Cortex of kidney (tissue), 1 donor: ENCODE measurements around the gene TANC1.

ENCODE experiments used
- DNase-seq: peaks from one replicate; lab custom pipeline; 2025; lab: John Stamatoyannopoulos, UW

TANC1 gene

DNA sequence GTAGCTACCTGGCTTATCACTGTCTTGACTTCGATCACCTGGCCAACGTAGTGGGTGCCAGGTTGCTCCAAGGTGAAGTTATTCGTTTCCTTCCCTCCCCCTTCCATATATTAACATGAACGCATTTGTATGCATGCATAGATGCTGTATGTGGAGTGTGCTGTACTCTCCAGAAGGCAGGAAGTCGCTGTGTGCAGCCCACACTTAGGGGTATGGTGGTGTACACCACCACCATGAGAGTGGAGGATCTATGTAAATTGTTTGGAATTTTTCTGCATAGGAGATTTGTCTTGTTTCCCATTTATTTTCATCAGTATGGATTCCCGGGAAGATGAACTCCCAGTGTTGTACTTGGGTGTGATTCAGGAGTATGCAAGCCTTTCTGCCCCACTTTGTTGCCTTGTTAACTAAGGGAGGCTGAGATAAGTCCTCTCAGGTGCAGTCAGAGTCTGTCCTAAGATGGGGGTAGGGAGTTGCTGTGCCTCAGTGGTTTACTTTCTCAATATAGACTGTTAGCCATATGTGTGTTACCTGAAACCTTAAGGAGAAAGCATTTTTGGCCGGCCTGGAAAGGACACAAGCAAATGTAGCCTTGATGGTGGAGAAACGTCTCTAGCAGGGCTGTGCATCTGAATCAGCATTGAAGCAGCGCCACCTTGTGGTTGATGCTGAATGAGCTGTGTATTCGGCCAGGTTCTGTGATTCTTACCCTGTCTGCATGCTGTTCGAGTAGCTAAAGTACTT is 149.8 kb downstream of the TANC1 start:
- DNase-seq = no peak

DNA sequence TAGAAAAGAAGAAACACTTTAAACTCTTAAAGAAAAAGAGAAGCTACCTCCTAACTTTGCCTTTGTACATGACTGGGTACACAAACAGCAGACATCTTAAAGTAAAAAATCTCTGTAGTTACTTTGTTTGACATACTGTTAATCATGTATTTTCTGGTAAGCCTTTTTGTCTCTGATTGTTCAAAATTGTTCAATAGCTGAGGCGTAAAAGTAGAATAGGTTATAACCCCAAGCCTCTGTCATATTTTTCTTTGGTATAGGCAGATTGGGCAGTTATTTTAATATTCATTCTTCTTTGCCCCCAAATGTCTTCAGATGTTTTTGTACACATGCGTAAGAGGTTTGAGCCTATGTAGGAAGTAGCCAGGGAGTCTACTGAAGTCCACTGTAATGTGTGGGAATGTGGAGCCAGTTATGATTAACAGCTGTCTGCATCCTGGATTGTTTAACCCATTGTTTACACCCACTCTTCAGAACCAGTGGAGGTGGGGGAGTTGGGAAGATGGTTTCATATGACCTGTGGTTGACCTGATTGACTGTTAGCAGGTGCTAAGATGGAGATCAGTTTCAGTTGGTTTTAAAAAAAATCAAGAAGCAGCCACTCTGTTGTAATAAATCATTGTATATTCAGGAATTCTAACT is 150.5 kb downstream of the TANC1 start:
- DNase-seq = no peak

DNA sequence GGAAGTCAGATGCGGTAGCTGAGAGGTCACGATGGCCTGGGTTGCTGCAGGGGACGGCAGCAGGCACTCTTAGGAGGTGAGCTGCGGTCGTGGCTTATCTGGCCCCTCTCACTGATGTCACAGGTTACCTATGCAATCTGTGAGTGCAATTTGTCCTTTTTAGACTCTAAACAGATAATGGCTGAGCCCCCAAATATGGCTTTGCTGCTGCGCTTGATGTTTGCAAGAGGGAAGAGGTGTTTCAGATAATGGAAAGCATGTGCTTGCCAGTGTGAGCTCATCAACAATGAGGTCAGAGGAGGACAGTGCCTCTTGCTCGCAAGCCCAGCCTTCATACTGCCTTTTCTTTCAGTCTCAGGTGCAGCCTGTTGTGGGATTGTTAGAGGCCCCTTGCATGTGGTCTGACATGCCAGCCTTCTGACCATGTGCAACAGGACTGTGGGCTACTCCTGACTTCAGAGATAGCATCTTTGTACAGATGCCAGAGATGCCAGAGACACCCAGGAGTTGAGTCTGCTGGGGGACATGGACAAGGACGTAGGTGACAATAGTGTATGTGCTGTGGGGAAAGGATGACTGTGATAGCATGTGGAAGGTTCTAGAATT is 151.3 kb downstream of the TANC1 start:
- no peak for DNase-seq

DNA sequence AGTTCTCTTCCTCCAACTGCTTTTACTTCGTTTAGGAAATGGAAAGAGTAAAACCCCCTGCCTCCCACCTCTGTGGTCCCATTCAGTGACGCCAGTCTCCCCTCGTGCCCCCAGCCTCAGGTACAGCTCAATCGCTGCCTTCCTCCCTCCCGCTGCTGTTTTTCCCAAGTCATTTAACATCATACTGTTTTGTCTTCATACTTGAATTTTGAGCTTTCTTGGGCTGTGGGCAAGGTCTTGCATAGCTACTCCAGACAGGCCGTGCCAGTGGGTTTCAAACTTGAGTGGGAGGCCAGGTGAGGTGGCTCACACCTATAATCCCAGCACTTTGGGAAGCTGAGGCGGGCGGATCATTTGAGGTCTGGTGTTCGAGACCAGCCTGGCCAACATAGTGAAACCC is 155.3 kb downstream of the TANC1 start:
- DNase-seq = no peak

DNA sequence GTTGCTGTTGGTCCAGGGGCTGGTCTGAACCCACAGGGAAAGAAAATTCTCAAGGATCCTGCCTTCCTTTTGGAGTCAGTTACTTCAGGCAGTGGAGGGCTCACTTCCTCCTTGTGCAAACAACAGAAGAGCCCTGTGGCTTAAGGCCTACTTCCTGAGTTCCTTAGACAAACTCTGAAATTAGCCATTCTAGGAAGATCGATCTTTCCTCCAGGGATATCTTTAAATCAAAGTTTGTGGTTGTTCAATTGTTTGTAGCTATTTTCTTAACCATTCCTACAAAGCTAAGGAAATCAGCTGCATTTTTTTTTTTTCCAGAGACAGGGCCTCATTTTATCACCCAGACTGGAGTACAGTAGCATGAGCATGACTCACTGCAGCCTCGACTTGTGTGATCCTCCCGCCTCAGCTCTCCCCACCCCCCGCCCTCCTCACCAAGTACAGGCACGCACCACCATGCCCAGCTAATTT is 156.0 kb downstream of the TANC1 start:
- no peak for DNase-seq

DNA sequence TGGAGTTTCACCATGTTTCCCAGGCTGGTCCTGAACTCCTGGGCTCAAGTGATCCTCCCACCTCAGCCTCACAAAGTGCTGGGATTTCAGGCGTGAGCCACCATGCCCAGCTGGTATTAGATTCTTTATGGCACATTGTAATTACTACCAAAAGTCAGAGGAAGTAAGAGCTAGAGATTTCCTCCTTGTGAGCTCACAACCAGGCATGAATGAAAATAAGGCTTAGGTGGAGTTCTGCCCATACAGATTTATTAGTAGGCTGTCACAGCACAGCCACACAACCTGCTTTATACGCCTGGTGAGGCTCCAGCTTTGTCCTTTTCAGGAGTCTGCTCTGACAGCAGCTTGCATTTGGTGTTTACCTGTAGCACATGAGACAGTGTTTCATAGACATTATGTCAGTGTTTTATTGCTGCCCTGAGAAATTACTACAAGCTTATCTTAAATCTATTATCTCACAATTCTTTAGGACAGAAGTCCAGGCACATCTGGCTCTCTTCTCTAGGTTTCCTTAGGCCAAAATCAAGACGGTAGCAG is 156.6 kb downstream of the TANC1 start:
- DNase-seq = no peak

DNA sequence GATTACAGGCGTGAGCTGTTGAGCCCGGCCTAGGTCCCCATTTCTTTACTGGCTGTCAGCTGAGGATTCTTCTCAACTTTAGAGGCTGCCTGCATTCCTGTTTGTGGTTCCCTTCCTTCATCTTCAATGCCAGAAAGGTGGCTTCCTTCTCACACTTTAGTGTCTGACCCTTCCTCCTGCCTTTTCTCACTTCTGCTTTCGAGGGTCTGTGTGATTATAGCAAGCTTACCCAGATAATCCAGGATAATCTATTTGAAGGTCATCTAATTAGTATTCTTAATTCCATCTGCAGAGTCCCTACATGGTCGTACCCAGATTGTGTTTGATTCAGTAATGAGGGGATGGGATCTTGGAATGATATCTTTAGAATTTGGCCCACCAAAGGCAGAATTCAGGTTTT is 157.4 kb downstream of the TANC1 start:
- no peak for DNase-seq

DNA sequence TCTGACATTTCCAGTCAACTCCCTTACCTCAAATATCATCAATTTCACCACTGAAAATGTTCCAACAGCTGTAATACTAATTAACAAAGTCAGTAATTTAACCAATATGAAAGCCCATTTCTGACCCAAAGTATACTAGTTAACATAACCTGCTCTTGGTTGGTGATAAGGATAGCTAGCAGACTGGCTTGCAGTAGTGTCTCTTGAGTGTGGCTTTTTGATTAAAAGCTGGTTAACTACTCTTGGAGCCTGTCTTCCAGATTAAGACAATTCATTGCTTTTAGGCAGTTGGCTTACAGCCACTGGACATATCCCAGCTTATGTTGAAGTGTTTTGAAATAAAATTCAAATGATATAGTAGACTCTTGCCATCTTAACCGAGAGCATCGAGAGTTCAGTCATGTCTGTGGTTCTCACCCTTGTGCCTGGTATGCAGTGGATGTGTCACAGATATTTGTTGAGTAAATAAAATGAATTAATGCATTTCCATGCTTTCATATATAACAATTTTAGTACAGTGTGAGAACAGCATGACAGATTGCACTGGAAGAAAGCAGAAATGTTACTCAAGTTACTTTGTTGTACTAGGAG is 158.1 kb downstream of the TANC1 start:
- no peak for DNase-seq

DNA sequence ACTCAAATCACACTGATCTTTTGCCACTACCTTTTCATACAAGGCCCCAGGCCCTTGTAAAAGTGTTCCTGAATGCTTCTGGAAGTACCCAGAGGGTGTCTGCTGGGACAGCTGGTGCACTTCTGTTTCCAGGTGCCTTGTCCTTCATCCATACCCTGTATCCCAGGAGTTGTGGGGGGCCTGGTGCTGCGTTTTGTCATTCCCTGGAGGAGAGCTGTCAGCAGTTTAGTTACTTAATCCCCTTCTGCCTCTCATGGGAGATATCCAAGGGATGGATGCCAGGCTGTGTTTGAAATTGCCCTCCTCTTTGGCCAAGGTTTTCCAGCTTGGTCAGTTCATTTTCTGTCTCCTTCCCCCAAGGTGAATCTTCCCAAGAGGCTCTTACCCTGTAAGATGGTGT is 159.8 kb downstream of the TANC1 start:
- DNase-seq = no peak

DNA sequence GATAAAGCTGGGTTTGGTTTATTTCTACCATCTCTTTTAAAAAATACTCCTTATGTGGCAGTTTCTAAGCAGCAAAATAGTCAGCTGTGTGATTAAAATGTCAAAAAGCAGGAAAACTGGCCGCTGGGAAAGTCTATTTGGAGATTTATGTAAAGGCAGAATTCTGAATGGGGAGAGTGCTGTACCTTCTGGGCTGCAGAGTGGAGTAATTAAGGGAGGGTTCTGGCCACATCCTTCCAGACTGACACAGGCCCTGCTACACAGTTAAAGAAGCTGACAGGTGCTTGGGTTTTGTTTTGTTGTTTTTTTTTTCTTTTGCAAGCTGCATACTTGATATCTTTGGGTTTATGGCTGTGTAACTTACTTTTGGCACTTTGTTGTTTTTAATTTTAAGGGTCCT is 160.8 kb downstream of the TANC1 start:
- DNase-seq = no peak

DNA sequence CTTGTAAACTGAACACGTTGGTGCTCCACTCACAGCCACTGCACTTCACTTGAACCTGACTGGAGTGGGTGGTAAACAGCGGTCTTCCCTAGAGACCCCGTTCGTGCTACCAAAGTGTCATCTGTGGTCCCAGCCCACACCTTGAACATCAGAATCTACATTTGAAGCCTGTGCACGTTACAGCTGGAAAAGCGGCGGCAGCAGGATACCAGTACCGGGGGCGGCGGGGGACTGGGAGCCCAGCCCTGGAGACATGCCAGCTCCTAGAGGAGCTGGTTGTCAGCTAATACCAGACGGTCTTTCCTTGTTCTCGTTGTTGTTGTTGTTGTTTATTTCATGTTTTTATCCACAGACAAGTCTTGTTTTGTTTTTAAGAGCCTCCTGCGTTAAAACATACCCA is 161.4 kb downstream of the TANC1 start:
- DNase-seq = no peak

DNA sequence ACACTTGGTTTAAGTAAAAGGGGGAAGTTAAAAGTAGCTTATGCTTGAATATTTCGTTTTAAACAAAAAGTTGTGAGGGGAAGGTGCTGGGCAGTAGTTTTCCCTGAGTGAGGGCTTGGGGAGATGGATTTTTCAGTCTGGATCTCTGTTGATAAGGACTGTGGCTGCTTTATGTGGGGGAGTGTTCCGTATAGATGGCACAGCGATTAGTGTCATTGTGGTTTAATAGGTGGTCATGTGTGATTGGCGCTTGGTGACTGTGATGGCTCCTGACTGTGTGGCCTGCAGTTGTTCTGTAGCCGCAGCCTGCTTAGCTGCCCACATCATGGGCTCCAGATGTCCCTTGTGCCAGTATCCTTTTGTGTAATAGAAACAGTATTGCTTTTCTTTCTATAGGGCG is 161.9 kb downstream of the TANC1 start:
- DNase-seq = no peak

DNA sequence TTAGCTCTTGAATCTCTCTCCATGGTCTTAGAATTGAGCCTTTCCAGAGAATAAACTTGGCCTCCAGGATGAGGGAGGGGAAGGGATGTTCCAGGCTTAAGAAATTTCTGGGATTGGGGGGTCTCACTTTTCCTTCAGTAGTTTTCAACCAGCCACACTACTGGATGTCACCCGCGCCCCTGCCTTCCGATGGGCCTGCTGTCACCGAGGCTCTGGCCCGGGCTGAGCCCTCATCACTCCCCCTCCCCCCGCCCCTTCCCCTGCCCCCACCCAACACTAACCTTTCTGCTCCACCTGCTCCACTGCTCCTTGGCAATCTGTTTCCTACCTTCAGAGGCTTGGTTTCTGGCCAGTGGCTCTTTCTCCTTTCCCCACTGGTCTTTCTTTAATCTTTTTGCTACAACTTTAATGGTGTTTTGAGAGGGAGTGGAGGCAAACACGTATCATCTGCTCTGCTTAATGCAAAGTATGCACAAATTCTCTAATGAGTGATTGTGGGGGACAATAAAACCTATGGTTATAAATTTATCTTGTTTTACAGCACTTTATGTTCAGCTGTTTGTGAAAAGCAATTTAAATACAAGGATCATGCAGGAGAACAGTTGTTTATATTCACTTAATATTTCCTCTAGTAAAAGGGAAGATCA is 162.9 kb downstream of the TANC1 start:
- DNase-seq = no peak

DNA sequence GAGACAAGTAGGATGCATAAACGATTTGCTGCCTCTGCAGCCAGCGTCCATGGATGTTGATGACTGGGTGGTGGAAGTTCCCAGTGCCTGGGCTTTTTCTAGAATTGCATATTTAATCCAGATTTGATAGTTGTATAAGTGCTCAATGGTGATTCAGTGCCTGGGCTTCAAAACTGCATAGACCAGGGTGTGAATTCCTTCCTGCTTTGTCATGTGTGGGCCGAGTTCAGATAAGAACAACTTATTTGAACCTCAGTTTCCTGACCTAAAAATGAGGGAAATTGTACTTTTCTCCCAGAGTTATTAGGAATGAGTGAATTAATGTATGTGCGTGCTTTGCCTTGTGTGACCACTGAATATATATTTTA is 163.5 kb downstream of the TANC1 start:
- DNase-seq = no peak

DNA sequence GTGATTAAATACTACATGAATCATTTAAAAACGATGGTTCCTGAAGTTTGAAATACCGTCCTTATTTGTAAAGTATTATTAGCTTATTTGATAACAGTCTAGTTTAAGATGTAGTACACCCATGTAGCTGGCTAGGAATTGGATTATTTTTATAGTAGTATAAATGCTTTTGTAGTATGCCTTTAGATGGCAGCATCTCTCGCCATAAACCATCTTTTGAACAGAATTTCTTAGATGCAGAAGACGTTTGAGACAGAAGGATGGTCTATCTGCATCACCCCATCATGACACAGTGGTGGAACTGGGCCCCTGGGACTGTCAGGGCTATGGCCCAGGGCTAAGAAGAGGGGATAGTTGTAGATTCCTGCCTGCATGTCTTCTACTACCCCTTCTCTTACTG is 165.4 kb downstream of the TANC1 start:
- DNase-seq = no peak

DNA sequence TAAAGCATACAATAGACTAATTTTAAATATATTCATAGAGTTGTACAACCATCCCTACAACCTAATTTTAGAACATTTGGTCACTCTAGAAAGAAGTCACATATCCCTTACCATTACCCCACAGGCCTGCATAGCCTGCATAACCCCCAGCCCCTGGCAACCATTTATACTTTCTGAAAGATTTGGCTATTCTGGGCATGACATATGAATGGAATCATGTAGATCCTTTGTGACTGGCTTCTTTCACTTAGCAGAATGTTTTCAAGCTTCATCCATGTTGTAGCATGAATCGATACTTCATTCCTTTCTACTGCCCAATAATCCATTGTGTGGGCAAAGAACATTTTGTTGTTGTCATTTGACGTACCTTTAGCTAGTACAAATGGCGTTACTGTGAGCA is 166.5 kb downstream of the TANC1 start:
- no peak for DNase-seq

DNA sequence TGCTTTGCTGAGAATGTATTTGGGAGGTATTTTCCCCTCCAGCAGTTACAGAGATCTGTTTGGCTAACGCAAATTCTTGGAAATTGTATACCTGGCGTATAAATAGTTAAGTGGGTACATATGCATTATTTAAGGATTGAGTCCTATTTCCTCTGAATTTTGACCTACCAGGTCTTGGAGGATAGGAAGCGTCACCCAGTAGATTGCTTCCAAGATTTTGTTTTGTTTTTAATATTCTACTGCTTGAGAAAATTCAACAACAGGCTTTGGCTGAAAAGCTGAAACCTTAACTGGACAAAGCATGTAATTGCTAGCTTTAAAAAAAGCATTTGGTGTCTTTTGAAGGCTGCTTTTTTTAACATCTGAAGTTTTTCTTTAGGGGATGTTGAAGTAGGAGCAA is 168.0 kb downstream of the TANC1 start:
- DNase-seq = no peak

DNA sequence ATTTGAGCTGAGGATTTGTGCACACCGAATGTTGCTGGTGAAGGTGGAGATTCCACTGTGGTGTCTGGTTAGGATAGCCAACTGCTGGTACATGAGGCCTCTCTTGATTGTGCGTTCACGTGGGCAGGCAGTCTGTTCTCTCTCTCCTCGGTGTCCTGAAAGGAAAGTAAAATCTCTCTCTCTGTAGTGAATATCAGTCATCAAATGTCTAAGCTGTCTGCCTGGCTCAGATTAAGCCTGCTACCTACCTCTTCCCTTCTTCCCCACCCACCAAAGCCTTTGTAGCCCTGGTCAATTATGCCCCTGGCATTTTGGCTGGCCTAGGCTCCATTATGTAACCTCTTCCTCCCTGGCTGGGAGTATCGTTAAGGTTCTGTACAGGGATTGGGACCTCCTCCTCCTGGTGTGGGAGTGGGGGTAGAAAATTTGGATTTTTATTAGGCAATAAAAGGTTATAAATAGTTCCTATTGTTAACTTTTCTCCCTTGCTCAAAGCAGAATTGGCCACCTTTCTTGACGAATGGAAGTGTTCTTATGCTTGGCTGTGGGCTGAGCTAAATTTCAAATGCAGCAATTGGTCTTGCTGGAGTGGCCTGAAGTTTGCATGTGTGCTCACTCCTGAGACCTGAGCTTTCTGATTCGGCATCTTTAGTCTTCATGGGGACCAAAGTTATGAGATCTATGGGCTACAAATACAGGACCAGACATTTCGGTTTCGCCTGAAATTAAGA is 169.2 kb downstream of the TANC1 start:
- DNase-seq = no peak

DNA sequence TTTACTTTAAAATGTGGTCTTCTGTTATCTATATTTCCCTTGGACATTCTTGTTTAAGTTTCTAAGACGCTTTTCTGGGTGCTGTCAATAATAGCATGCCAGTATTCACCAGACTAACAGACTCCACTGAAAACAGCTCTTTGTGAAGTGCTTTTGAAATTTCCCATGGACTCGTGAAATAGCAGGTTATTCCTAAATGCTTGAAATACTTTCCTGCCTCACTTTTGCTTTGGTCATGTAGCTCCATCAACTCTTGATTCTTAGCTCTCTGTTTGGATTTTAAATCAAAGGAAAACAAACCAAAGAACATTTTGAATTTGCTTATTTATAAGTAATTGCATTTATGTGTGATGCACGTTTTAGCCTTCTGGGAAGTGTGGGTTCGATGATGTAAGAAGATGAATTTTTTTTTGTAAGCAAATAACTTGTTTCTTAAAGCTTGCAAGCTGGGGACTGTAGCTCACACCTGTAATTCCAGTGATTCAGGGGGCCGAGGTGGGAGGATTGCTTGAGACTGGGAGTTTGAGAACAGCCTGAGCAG is 170.3 kb downstream of the TANC1 start:
- no peak for DNase-seq

DNA sequence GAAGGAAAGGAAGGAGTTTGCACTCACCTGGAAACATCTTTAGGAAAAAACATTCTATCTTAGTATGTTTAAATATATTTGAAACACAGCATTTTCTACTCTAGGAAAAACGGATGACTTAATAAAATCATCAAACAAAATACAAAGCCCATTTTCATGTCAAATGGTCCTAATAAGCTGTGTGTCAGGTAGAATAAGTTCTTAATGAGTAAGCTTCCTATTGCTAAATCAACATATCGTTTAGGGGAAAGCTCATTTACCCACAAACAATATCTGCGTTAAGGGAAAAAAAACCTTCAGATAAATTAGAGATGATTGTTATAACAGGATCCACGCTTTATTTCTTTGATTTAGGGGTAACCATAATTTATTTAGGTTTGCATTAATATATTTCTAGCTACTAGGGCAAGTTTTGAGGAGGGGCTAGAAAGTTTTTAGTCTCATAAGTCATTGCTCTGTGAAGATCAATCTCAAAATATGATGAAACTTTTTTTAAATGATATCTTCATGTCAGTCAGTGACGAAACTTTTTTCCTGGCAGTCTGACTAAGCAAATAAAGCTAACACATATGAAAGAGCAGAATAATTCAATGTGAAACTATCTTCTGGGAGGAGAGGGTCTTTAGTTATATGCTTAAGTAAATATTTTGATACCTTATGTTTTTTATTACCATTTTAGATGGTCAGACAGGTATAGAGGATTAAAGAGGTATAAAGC is 170.9 kb downstream of the TANC1 start:
- DNase-seq = no peak
